Prostate gland (tissue), 2 donors: ENCODE results near the gene UNC13D. TPM values are rescaled to one million over a fixed set of nuclear protein-coding genes. Genes with fewer than 3 reads are reported as not detected.

Source experiments
- DNase-seq: peaks from one replicate; pipeline ENCODE4 v3.0.0-alpha.2; 2019; ENCODE audit warnings: low spot score
- H3K27ac ChIP-seq, 2 donors: fragments of 200-600 bp; sonication (generic); 2 replicates each; pipeline ENCODE4 v1.5.1; 2017 to 2019
- H3K27me3 ChIP-seq: fragments of 200-600 bp; sonication (generic); replicated peaks from 2 replicates; pipeline ENCODE4 v1.5.1; 2019; ENCODE audit not compliant: insufficient read depth
- H3K36me3 ChIP-seq, 2 donors: fragments of 200-600 bp; sonication (generic); 1 replicate in 1 of 2; 2 replicates in 1 of 2; pipeline versions ENCODE4 v1.5.1 to v1.8.1; 2017 to 2019
- H3K4me1 ChIP-seq: fragments of 200-600 bp; sonication (generic); replicated peaks from 2 replicates; pipeline ENCODE4 v1.5.1; 2019
- H3K4me3 ChIP-seq, 2 donors: fragments of 200-600 bp; sonication (generic); 2 replicates each; pipeline ENCODE4 v1.5.1; 2017 to 2019
- H3K9me3 ChIP-seq: fragments of 200-600 bp; sonication (generic); 2 replicates; pipeline ENCODE4 v1.5.1; 2017
- CTCF ChIP-seq, 4 experiments: fragments of 200-600 bp in 2 of 4; fragments of 450-650 bp in 2 of 4; sonication (generic) in 2 of 4; IDR thresholded peaks; 1 replicate in 3 of 4; 2 replicates in 1 of 4; pipeline ENCODE4 v1.5.1; 2016 to 2019; ENCODE audit warnings: antibody characterized with exemption in 4 of 4, mild to moderate bottlenecking in 2 of 4, moderate library complexity in 2 of 4
- POLR2A ChIP-seq: fragments of 450-650 bp; IDR thresholded peaks from one replicate; pipeline ENCODE4 v1.6.1; 2016; ENCODE audit warnings: antibody characterized with exemption, mild to moderate bottlenecking
- POLR2AphosphoS5 ChIP-seq: sonication (generic); formaldehyde crosslinking; IDR thresholded peaks from one replicate; pipeline ENCODE4 v1.6.1; 2017; ENCODE audit warnings: antibody characterized with exemption
- WGBS: methylation state at CpG from one replicate; pipeline ENCODE4 v1.1.5; 2018; 5-methylcytosine and 5-hydroxymethylcytosine counted together
- intact Hi-C: fragments of 100-400 bp; cut with DNase I; formaldehyde crosslinking; loops from one replicate; pipeline ENCODE4 v1.14.2; 2022
- total RNA-seq, 2 donors: library from RNA; depleted of rRNA; stranded (reverse); fragments of >200 nt; gene quantifications; one replicate each; pipeline ENCODE4 v1.1.0, GENCODE V29; 2016

UNC13D gene
- total RNA-seq, 2 donors from 2014 or later, result 2.9 to 16.2 TPM

GRCh38 chr17:75818326-75818885 lies 25.8 kb downstream of the UNC13D start:
- DNase-seq, result no peak
- WGBS, result 90% methylated on average over 16 of the region's 16 CpGs
- no peak overlapping the region for H3K4me3 ChIP-seq
- H3K36me3 ChIP-seq, result peaks cover 18 to 23% of the 10 kb centered on the region in 2 donors
- TF ChIP-seq POLR2A, result no peak
- no peak for TF ChIP-seq POLR2AphosphoS5
- no peak for TF ChIP-seq CTCF (IDR thresholded peaks at IDR 0.05)
- H3K27ac ChIP-seq, result no peak overlapping the region
- H3K4me1 ChIP-seq, result no peaks in the 10 kb centered on the region
- no peaks in the 10 kb centered on the region for H3K27me3 ChIP-seq
- no peaks in the 10 kb centered on the region for H3K9me3 ChIP-seq
- intact Hi-C loops, result no loop called here

GRCh38 chr17:75817571-75817970 lies 26.6 kb downstream of the UNC13D start:
- 85% methylated on average over 6 of the region's 6 CpGs for WGBS
- no peaks in the 10 kb centered on the region for H3K9me3 ChIP-seq
- DNase-seq, result no peak
- TF ChIP-seq CTCF (IDR thresholded peaks at IDR 0.05) (no peak), POLR2AphosphoS5 (no peak)
- no peak overlapping the region for H3K4me3 ChIP-seq
- H3K4me1 ChIP-seq, result no peaks in the 10 kb centered on the region
- no peaks in the 10 kb centered on the region for H3K27me3 ChIP-seq
- no peak overlapping the region for H3K27ac ChIP-seq
- peaks cover 18 to 32% of the 10 kb centered on the region in 2 donors for H3K36me3 ChIP-seq
- intact Hi-C loops, result no loop called here

- Histone ChIP-seq H3K27me3 (no peaks in the 10 kb centered on the region), H3K36me3 (peaks cover 18 to 39% of the 10 kb centered on the region in 2 donors), H3K9me3 (no peaks in the 10 kb centered on the region), H3K4me1 (no peaks in the 10 kb centered on the region), H3K4me3 (no peak overlapping the region), H3K27ac (no peak overlapping the region)
- intact Hi-C loops, result no loop called here
- TF ChIP-seq POLR2AphosphoS5, result no peak
- TF ChIP-seq CTCF (IDR thresholded peaks at IDR 0.05), result no peak
- TF ChIP-seq POLR2A, result no peak
- WGBS, result 83% methylated on average over 6 of the region's 9 CpGs
- DNase-seq, result no peak
Observed at GRCh38 chr17:75816693-75817092, 27.5 kb downstream of the UNC13D start.

DNA sequence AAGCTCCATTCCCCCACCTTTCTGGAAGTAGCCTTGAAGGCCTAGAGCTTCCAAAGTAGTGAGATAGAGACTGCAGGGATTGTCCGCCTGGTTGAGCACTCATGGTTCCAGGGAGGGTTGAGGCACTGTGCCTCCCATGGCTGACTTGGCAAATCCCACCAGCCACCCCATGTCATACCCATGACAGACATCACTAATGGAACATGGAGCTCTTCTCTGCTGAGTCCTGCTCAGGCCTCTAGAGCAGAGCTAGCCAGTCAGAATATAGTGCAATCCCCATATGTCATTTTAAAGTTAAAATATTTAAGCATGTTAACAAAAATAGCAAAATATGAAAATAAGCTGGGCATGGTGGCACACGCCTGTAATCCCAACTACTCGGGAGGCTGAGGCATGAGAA lies 28.8 kb downstream of the UNC13D start:
- intact Hi-C loops, result no loop called here

More for the DNA sequence above, 28.8 kb downstream of the UNC13D start:
- Histone ChIP-seq H3K4me3 (no peak overlapping the region), H3K27ac (no peak overlapping the region), H3K27me3 (no peaks in the 10 kb centered on the region), H3K9me3 (no peaks in the 10 kb centered on the region), H3K36me3 (peaks cover 18 to 39% of the 10 kb centered on the region in 2 donors), H3K4me1 (no peaks in the 10 kb centered on the region)
- DNase-seq, result no peak
- 92% methylated on average over 3 of the region's 3 CpGs for WGBS
- TF ChIP-seq POLR2AphosphoS5, result no peak
- TF ChIP-seq POLR2A, result no peak
- no peak for TF ChIP-seq CTCF (IDR thresholded peaks at IDR 0.05)
